ENCODE measurements around the gene FDX2. TPM values are rescaled to one million over a fixed set of nuclear protein-coding genes. Genes with fewer than 3 reads are reported as not detected.

FDX2 gene
- total RNA-seq, 1 donor from 2014 or later = 23.3 TPM

- H3K9me3 Mint-ChIP-seq = no peaks in the 10 kb centered on the region
- no peak for TF ChIP-seq CTCF (conservative IDR thresholded peaks at IDR 0.05)
- peak overlapping the region; percentile 6 for H3K27ac Mint-ChIP-seq
- peaks cover 10% of the 10 kb centered on the region for H3K36me3 Mint-ChIP-seq
- H3K4me3 Mint-ChIP-seq = no peak overlapping the region
- no peak for DNase-seq (ENCODE audit: extremely low spot score, unreplicated experiment)
- H3K27me3 Mint-ChIP-seq = no peaks in the 10 kb centered on the region
- H3K4me1 Mint-ChIP-seq (ENCODE audit: unreplicated experiment) = no peaks in the 10 kb centered on the region
Measured at GRCh38 chr19:10321874-10322835, 6.3 kb upstream of the FDX2 start.

GRCh38 chr19:10321417-10321797 lies 5.6 kb upstream of the FDX2 start:
- H3K9me3 Mint-ChIP-seq = no peaks in the 10 kb centered on the region
- no peak for DNase-seq (ENCODE audit: extremely low spot score, unreplicated experiment)
- H3K36me3 Mint-ChIP-seq = peaks cover 10% of the 10 kb centered on the region
- no peak for TF ChIP-seq CTCF (conservative IDR thresholded peaks at IDR 0.05)
- H3K27me3 Mint-ChIP-seq = no peaks in the 10 kb centered on the region
- no peak overlapping the region for H3K27ac Mint-ChIP-seq
- no peak overlapping the region for H3K4me3 Mint-ChIP-seq
- H3K4me1 Mint-ChIP-seq (ENCODE audit: unreplicated experiment) = no peaks in the 10 kb centered on the region

- H3K36me3 Mint-ChIP-seq = peaks cover 12% of the 10 kb centered on the region
- no peaks in the 10 kb centered on the region for H3K27me3 Mint-ChIP-seq
- H3K9me3 Mint-ChIP-seq = no peaks in the 10 kb centered on the region
- no peak overlapping the region for H3K4me3 Mint-ChIP-seq
- no peak for TF ChIP-seq CTCF (conservative IDR thresholded peaks at IDR 0.05)
- H3K4me1 Mint-ChIP-seq (ENCODE audit: unreplicated experiment) = peaks cover 5% of the 10 kb centered on the region
- H3K27ac Mint-ChIP-seq = no peak overlapping the region
- no peak for DNase-seq (ENCODE audit: extremely low spot score, unreplicated experiment)
Measured at GRCh38 chr19:10320602-10321416, 5.0 kb upstream of the FDX2 start.

GRCh38 chr19:10318807-10319682 lies 3.2 kb upstream of the FDX2 start:
- H3K4me3 Mint-ChIP-seq = no peak overlapping the region
- H3K4me1 Mint-ChIP-seq (ENCODE audit: unreplicated experiment) = peaks cover 14% of the 10 kb centered on the region
- TF ChIP-seq CTCF (conservative IDR thresholded peaks at IDR 0.05) = no peak
- H3K27ac Mint-ChIP-seq = no peak overlapping the region
- H3K9me3 Mint-ChIP-seq = no peaks in the 10 kb centered on the region
- H3K36me3 Mint-ChIP-seq = peaks cover 13% of the 10 kb centered on the region
- H3K27me3 Mint-ChIP-seq = no peaks in the 10 kb centered on the region
- DNase-seq (ENCODE audit: extremely low spot score, unreplicated experiment) = no peak

GRCh38 chr19:10317857-10318462 lies 2.1 kb upstream of the FDX2 start:
- no peaks in the 10 kb centered on the region for H3K27me3 Mint-ChIP-seq
- H3K4me3 Mint-ChIP-seq = no peak overlapping the region
- peaks cover 14% of the 10 kb centered on the region for H3K4me1 Mint-ChIP-seq (ENCODE audit: unreplicated experiment)
- H3K36me3 Mint-ChIP-seq = peaks cover 17% of the 10 kb centered on the region
- TF ChIP-seq CTCF (conservative IDR thresholded peaks at IDR 0.05) = no peak
- DNase-seq (ENCODE audit: extremely low spot score, unreplicated experiment) = no peak
- no peaks in the 10 kb centered on the region for H3K9me3 Mint-ChIP-seq
- H3K27ac Mint-ChIP-seq = no peak overlapping the region

All from type B pancreatic cell (in vitro differentiated cells).